ENCODE measurements around the gene CHCHD5.

Gene CHCHD5

GRCh38 chr2:112579241-112579640 is 5.2 kb upstream of the CHCHD5 start:
- Histone ChIP-seq H3K9me3 (ENCODE audit: control insufficient read depth, insufficient read depth, low read length) (no peaks in the 10 kb centered on the region), H3K4me2 (ENCODE audit: low read length) (no peak overlapping the region), H4K20me1 (ENCODE audit: control insufficient read depth, insufficient read depth, low read depth, low read length) (no peaks in the 10 kb centered on the region), H3K4me1 (ENCODE audit: control insufficient read depth, low read length) (peaks cover 21% of the 10 kb centered on the region), H3K27ac (ENCODE audit: low read depth, low read length) (no peak overlapping the region), H3K27me3 (ENCODE audit: control insufficient read depth, low read length) (no peaks in the 10 kb centered on the region), H3K79me2 (ENCODE audit: control insufficient read depth, low read length) (peaks cover 32% of the 10 kb centered on the region), H3K4me3 (ENCODE audit: low read length) (no peak overlapping the region), H3F3A (ENCODE audit: control insufficient read depth, insufficient read depth) (peaks cover 39% of the 10 kb centered on the region), H3K36me3 (ENCODE audit: control insufficient read depth, low read length) (peaks cover 41% of the 10 kb centered on the region), H3K9me2 (replicated peaks; ENCODE audit: control insufficient read depth, low read length) (no peaks in the 10 kb centered on the region)
- TF ChIP-seq EZH2phosphoT487 (IDR thresholded peaks at IDR 0.05; ENCODE audit: borderline replicate concordance, low read length) (no peak), CTCF (IDR thresholded peaks at IDR 0.05; ENCODE audit: low read depth, low read length, poor library complexity, severe bottlenecking) (no peak)

GRCh38 chr2:112580084-112580483 is 4.3 kb upstream of the CHCHD5 start:
- Histone ChIP-seq H3F3A (ENCODE audit: control insufficient read depth, insufficient read depth) (peaks cover 41% of the 10 kb centered on the region), H3K4me3 (ENCODE audit: low read length) (no peak overlapping the region), H3K4me2 (ENCODE audit: low read length) (no peak overlapping the region), H3K4me1 (ENCODE audit: control insufficient read depth, low read length) (peaks cover 24% of the 10 kb centered on the region), H3K27ac (ENCODE audit: low read depth, low read length) (no peak overlapping the region), H4K20me1 (ENCODE audit: control insufficient read depth, insufficient read depth, low read depth, low read length) (no peaks in the 10 kb centered on the region), H3K9me3 (ENCODE audit: control insufficient read depth, insufficient read depth, low read length) (no peaks in the 10 kb centered on the region), H3K79me2 (ENCODE audit: control insufficient read depth, low read length) (peaks cover 39% of the 10 kb centered on the region), H3K36me3 (ENCODE audit: control insufficient read depth, low read length) (peaks cover 33% of the 10 kb centered on the region), H3K9me2 (replicated peaks; ENCODE audit: control insufficient read depth, low read length) (no peaks in the 10 kb centered on the region), H3K27me3 (ENCODE audit: control insufficient read depth, low read length) (no peaks in the 10 kb centered on the region)
- no peak for TF ChIP-seq EZH2phosphoT487 (IDR thresholded peaks at IDR 0.05; ENCODE audit: borderline replicate concordance, low read length)
- TF ChIP-seq CTCF (IDR thresholded peaks at IDR 0.05; ENCODE audit: low read depth, low read length, poor library complexity, severe bottlenecking): no peak

GRCh38 chr2:112582314-112582746 is 2.1 kb upstream of the CHCHD5 start:
- Histone ChIP-seq H4K20me1 (ENCODE audit: control insufficient read depth, insufficient read depth, low read depth, low read length) (no peaks in the 10 kb centered on the region), H3K27me3 (ENCODE audit: control insufficient read depth, low read length) (no peaks in the 10 kb centered on the region), H3K9me3 (ENCODE audit: control insufficient read depth, insufficient read depth, low read length) (no peaks in the 10 kb centered on the region), H3K79me2 (ENCODE audit: control insufficient read depth, low read length) (peaks cover 29% of the 10 kb centered on the region), H3K9me2 (replicated peaks; ENCODE audit: control insufficient read depth, low read length) (no peaks in the 10 kb centered on the region), H3F3A (ENCODE audit: control insufficient read depth, insufficient read depth) (peaks cover 41% of the 10 kb centered on the region), H3K4me2 (ENCODE audit: low read length) (peak overlapping the region; percentile 82), H3K4me1 (ENCODE audit: control insufficient read depth, low read length) (peaks cover 33% of the 10 kb centered on the region), H3K36me3 (ENCODE audit: control insufficient read depth, low read length) (peaks cover 16% of the 10 kb centered on the region), H3K27ac (ENCODE audit: low read depth, low read length) (peak overlapping the region; percentile 85), H3K4me3 (ENCODE audit: low read length) (peak overlapping the region; percentile 82)
- TF ChIP-seq CTCF (IDR thresholded peaks at IDR 0.05; ENCODE audit: low read depth, low read length, poor library complexity, severe bottlenecking) (peak; percentile 41), EZH2phosphoT487 (IDR thresholded peaks at IDR 0.05; ENCODE audit: borderline replicate concordance, low read length) (no peak)

All from DOHH2 (cell line).